DMS 273 (cell line): ENCODE data around the gene OR6B1.
"Not testable (repeated sequence)": the region's sequence is repeated elsewhere in the genome, so short reads cannot be mapped to it uniquely, and the experiment has no call there.

Experiments
- DNase-seq: peaks from one replicate; lab custom pipeline; 2025; ENCODE audit not compliant: unreplicated experiment; lab: John Stamatoyannopoulos, UW

Gene OR6B1

DNA sequence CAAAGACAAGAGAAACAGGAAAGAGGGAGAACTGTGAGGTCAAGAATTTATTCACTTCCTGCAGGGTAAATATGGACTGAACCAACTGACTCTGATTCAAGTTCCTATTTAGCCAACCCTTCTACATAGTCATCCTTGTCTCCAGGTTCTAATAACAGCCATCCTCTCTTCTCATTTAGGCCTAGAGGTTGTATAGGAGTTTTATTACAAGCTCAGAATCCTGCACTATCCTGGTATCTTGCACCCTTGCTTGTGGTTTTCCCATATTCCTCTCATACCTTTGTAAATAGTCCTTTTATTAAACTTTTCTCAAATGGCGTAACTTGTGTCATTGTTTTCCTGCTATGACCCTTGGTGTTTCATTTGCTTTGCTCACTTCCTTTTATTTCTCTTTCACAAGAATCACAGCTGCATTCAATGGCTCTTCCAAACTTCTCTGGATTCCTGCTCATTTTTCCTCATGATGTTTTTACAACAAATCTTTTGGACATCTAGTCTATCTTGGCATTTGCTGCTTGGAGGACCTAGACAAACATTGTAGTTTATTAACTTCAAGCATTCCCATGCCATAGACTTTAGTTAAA is 36.3 kb downstream of the OR6B1 start:
- no peak for DNase-seq

DNA sequence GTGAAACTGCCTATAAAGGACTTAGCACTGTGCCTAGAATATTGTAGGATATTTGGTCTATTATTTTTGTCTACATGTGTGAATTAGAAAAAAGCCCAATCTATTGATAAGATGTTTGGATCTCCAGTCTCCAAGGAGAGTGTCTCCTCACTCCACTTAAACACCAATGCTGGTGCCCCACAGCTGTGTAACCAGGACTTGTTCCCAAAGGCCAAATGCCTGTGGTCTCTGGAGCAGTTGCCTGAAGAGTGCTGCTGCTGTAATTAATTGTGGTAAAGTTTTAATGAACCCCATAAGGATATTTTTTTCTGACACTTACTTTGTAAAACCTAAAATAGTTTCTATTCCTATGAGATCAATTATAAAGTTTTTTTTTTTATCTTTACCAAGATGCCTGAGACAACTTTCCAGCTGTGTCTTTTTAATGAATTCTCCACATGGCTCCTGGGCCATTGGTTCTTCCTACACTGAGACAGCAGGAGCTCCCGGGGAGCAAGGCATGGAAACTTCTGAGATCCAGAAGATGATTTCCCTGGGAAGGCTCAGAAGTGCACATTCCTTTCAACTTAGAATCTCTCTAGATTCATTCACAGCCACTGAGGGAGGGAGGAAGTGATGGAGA is 37.4 kb downstream of the OR6B1 start:
- DNase-seq: no peak

DNA sequence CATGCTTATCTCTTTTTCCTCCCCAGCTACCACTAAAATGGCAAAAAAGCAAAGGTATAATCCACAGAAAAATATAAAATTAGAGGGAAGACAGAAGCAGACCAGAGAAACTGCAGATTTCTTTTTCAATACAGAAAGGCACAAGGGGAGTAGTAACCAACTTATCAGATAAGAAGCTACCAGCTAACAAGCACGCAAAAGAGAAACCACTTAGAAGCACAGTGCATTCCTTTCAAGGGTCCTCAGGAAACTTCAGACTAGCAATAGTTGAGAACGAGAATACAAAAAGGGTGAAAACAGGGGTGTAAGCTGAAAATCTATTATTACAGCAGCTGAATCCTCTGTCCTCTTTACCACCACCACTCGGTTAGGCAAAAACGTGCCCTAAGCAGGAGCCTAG is 38.8 kb downstream of the OR6B1 start:
- DNase-seq: no peak

DNA sequence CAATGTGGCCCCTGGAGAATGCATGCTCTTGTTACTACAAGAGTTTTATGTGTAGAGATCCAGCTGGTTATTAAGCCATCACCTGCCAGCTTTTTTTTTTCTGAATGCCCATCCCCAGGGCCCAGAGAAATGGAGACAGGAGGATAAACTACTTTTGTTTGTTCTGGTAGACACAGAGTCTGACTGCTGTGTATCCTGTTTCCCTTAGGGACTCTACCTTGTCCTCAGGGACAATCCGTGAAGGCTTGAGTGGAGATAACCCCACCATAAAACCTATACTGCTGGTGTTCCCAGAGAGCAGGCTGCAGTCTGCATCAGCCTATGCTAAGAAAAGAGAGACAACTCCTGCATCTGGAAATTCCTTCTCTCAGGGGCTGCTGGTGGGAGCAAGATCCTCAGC is 48.5 kb downstream of the OR6B1 start, which contains the start of gene OR2A5:
Gene OR2A5, plus strand, starts transcription at position 301 of the 400 bp plus-strand sequence. CDS start 1,454 bp downstream, outside the sequence.
- DNase-seq: no peak

DNA sequence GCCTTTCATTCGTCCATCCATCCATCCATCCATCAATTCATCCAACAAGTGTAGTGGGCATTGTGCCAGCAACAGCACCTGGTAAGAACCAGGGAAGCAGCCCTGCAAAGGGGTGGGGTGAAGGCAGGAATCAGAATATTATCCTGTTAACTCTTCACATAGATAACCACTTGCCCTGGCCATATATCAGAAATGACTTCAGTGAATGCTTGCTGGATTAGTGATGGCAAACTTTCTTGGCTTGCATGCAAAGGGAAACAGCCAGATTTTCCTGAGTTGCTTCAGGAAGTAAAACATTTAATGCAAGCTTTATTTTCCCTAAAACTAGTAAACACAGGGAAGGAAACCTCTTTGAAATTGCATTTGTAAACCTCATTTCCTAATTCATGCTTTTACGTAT is 49.4 kb downstream of the OR6B1 start:
- DNase-seq: no peak

DNA sequence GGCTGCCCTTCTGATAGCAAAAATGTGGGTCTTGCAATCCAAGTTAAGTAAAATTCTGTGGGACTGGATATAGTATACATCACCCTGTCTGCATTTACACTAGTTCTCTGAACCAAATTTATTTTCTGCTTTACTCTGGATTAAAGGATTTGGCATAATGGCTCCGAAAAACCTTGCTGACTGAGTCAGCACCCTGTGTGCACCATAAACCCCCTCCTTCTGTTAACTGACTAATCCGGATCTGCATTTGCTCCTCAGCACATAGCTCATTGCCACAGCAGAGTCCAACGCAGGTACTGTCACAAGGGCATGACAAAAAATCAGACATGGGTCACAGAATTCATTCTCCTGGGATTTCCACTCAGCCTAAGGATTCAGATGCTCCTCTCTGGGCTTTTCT is 50.0 kb downstream of the OR6B1 start:
- DNase-seq: no peak

DNA sequence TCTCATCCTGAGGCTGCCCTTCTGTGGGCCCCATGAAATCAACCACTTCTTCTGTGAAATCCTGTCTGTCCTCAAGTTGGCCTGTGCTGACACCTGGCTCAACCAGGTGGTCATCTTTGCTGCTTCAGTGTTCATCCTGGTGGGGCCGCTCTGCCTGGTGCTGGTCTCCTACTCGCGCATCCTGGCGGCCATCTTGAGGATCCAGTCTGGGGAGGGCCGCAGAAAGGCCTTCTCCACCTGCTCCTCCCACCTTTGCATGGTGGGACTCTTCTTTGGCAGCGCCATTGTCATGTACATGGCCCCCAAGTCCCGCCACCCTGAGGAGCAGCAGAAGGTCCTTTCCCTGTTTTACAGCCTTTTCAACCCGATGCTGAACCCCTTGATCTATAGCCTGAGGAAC is 50.8 kb downstream of the OR6B1 start:
- DNase-seq: not testable (repeated sequence)

DNA sequence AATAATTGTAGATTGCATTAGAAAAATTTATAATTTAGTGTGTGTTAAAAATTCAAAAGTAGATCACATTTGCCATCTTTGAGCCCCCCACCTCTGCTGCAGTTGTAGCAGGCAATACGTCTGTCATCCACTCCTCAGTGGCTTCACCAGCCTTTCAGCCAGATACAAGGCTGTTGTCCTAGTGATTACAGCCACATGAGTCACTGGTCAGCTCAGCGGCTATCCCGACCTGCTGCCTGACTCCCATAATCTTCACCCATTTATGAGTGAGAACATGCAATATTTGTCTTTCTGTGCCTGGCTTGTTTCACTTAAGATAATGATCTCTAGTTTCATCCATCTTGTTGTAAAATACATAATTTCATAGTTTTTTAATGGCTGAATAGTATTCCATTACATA is 57.8 kb downstream of the OR6B1 start:
- no peak for DNase-seq
